ES-I3 (cell line): ENCODE data around the gene RHBDL2.

Source experiments
- H3K36me3 ChIP-seq: 2 replicates; pipeline ENCODE4 v1.6.1; 2013; ENCODE audit warnings: mild to moderate bottlenecking, low read length, control low read depth, moderate library complexity; ENCODE audit not compliant: insufficient read depth
- H3K4me1 ChIP-seq: 2 replicates; pipeline ENCODE4 v1.6.1; 2013; ENCODE audit warnings: mild to moderate bottlenecking, control low read depth, low read length; ENCODE audit not compliant: insufficient read depth
- H3K9ac ChIP-seq: 2 replicates; pipeline ENCODE4 v1.6.1; 2013; ENCODE audit warnings: low read depth, mild to moderate bottlenecking, low read length, moderate library complexity
- H3K9me3 ChIP-seq: 2 replicates; pipeline ENCODE4 v1.6.1; 2013; ENCODE audit warnings: mild to moderate bottlenecking, low read length, moderate library complexity; ENCODE audit not compliant: control insufficient read depth, insufficient read depth

RHBDL2 gene

DNA sequence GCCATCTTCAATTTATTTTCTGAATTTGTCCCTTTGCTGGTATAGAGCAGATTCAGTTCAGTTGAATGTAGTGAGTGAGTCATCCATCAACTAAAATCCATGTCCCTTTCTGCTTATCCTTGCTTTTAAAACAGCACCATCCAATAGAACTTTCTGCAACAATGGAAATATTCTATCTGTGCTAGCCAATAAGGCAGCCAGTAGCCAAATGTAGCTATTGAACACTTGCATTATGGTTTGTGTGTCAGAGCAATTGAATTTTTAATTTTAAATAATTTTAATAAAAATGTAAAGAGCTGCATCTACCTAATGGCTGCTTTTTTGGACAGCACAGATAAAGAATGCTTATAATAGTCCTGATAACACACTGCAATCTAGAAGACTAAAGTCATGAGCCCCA, 60.1 kb downstream of the RHBDL2 start, which contains the start of gene GJA9:
Gene GJA9, minus strand, starts transcription at position 101 of the 400 bp plus-strand sequence. CDS start 5,489 bp downstream, outside the sequence.
- no peaks in the 10 kb centered on the region for H3K9me3 ChIP-seq
- H3K9ac ChIP-seq: no peak within 1 kb of the TSS
- H3K36me3 ChIP-seq: no peaks in the 10 kb centered on the region; the same call in 1 of the 2 replicates
- no peaks in the 10 kb centered on the region for H3K4me1 ChIP-seq

DNA sequence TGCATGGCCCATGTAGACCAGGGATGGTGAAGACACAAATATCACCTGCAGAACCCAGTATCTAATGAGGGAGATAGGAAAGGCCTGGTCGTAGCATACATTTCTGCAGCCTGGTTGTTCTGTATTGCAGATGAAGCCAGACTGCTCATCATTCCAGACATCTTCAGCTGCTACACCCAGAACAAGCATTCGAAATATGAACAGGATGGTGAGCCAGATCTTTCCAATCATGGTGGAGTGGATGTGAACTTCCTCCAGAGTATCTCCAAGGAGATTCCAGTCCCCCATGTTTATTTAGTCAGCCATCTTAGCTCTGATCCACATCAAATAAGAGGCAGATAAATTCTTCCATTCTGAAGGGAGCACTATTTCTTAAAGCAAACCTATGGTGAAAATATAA, 65.8 kb downstream of the RHBDL2 start:
- no peak overlapping the region for H3K9ac ChIP-seq
- H3K9me3 ChIP-seq: no peaks in the 10 kb centered on the region
- H3K4me1 ChIP-seq: no peaks in the 10 kb centered on the region
- H3K36me3 ChIP-seq: no peaks in the 10 kb centered on the region

DNA sequence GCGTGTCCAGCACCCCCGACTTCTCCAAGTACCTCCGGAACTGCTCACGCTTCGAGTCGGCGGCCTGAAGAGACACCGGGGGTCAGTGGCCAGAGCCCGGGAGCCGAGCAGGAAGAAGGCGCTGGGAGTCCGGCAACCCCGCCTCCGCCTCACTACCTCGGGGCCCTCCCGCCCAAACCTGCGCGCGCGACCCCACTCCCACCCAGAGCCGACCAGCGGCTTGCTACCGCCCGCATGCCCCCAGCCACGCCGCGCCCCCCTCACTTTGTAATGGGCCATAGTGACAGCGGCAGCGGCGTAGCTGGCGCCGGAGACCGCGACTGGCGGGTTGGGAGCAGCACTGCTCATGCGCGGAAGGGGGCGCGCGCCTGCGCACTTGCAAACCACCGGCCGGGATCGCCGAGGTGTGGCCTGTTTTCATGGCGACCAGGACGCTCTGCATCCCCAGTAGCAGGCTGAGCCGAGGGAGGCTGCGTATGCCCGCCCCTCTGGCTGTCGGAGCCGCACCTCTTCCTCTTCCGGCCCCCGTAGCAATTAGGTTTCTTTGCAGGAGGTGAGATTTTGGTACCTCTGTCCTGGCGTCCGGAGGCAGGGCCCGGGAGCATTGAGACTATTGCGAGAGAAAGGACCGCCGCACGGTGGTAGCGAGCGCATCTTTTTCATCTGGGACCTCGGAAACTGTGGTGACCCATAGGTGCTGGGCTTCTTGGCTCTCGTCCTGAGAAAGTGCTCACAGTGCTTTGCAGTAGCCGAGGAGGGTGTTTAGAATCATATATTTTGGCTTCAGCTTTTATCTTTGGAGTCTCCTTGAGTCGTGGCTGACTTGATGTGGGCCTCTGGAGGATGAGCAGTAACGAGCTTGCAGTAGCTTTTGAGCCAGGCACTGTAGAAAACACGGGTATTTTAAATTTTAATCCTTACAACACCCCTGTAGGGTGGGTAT, 68.3 kb downstream of the RHBDL2 start, which contains the start of gene MYCBP:
Gene MYCBP, minus strand, starts transcription at position 322 of the 943 bp plus-strand sequence. Its CDS starts 43 bp downstream, at position 279.
- Histone ChIP-seq H3K4me1 (no peaks in the 10 kb centered on the region), H3K9me3 (no peaks in the 10 kb centered on the region), H3K9ac (peak within 1 kb of the TSS; percentile 88), H3K36me3 (no peaks in the 10 kb centered on the region)

DNA sequence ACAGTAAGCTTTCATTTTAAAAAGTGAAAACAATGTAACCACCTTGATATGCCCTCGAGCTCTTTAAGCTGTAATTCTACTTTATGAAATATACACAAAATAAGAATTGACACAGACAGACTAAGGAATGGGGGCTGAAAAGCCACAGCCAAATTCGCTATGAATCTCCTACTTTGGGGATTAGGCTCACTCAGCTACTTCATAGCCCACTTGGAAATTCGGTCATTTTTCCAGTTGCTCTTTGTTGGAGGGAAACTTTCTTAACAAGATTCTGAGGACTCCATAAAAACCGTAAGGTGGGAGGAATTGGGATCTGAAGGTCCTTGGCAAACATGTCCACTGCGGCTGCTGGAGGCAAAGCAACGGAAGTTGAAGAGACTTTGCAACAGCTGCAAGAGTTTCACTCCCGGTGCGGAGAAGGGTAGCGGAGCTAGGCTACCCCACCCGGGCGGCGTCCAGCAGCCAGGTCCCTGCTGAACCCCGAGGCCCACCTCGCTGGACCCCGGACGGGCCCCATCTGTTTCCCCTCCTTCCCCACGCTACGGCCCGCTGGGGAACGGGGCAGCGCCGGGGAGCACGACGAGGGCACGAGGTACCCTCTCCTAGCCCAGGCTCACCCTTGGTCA, 69.1 kb downstream of the RHBDL2 start:
- Histone ChIP-seq H3K9ac (peak overlapping the region; percentile 88), H3K9me3 (no peaks in the 10 kb centered on the region), H3K36me3 (no peaks in the 10 kb centered on the region), H3K4me1 (no peaks in the 10 kb centered on the region)

DNA sequence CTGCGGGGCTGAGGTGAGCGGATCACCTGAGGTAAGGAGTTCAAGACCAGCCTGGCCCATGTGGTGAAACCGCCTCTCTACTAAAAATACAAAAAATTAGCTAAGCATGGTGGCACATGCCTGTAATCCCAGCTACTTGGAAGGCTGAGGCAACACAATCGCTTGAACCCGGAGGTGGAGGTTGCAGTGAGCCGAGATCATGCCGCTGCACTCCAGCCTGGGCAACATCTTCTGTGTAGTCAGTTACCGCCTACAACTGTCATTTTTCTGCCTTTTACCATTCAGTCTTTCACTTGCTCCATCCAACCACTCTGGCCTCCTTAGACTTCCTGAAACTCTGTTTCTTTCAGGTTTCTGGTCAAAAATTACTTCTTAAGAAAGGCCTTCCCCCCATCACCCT, 70.6 kb downstream of the RHBDL2 start:
- H3K4me1 ChIP-seq: no peaks in the 10 kb centered on the region

DNA sequence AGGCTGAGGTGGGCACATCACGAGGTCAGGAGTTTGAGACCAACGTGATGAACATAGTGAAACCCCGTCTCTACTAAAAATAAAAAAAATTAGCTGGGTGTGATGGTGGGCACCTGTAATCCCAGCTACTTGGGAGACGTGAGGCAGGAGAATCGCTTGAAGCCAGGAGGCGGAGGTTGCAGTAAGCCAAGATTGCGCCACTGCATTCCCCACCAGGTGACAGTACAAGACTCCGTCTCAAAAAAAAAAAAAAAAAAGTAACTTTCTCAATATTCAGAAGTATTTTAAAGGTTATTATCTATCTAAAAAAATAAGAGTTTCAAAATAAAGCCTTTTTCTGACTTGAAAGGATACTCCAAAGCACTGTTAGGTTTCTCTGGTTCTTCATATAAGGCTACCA, 74.4 kb downstream of the RHBDL2 start:
- Histone ChIP-seq H3K36me3 (peaks cover 6% of the 10 kb centered on the region; the same call in 1 of the 2 replicates), H3K9ac (no peak overlapping the region), H3K4me1 (no peaks in the 10 kb centered on the region)

More for the DNA sequence above, 70.6 kb downstream of the RHBDL2 start:
- Histone ChIP-seq H3K36me3 (no peaks in the 10 kb centered on the region), H3K9me3 (no peaks in the 10 kb centered on the region), H3K9ac (no peak overlapping the region)

DNA sequence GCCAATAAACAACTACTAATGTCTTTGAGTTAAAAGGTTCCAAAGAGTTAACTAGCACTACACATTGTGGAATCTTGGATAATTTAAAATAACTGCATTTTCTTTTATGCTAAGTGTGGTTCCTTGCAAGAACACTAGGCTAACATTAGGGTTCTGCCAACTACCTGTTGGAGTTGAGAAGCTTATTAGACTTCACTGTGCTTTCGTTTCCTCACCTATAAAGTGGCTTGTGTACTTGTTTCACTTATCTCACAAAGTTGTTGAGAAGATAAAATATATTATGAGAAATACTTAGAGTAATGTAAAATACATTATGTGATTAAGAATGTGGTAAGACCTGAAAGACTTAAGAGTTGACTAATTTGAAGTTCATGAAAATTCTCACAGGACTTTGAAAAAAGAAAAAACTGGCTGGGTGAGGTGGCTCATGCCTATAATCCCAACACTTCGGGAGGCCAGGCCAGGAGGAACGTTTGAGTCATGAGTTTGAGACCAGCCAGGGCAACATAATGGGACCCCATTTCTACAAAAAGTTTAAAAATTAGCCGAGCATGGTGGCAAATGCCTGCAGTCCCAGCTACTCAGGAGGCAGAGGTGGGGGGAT, 76.4 kb downstream of the RHBDL2 start:
- no peak overlapping the region for H3K9ac ChIP-seq
- H3K36me3 ChIP-seq: peaks cover 6% of the 10 kb centered on the region; the same call in 1 of the 2 replicates
- H3K9me3 ChIP-seq: no peaks in the 10 kb centered on the region

More for the DNA sequence above, 74.4 kb downstream of the RHBDL2 start:
- H3K9me3 ChIP-seq: no peaks in the 10 kb centered on the region

DNA sequence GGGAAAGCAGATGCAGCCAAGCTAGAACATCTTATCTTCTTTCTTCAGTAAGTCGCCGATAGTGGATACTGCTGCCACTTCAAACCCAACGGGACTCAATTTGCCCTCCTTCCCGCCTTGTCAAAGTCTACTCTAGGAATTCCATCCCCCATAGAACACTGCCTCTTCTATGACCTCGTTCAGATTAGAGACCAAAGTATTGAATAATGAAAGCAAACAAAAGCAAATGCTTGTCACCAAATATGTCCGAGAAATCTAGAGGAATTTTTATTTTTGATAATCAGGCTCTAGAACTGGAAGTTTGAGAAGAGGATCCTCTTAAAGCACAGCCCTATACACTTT, 81.2 kb downstream of the RHBDL2 start:
- H3K4me1 ChIP-seq: no peaks in the 10 kb centered on the region

More for the DNA sequence above, 76.4 kb downstream of the RHBDL2 start:
- H3K4me1 ChIP-seq: no peaks in the 10 kb centered on the region

DNA sequence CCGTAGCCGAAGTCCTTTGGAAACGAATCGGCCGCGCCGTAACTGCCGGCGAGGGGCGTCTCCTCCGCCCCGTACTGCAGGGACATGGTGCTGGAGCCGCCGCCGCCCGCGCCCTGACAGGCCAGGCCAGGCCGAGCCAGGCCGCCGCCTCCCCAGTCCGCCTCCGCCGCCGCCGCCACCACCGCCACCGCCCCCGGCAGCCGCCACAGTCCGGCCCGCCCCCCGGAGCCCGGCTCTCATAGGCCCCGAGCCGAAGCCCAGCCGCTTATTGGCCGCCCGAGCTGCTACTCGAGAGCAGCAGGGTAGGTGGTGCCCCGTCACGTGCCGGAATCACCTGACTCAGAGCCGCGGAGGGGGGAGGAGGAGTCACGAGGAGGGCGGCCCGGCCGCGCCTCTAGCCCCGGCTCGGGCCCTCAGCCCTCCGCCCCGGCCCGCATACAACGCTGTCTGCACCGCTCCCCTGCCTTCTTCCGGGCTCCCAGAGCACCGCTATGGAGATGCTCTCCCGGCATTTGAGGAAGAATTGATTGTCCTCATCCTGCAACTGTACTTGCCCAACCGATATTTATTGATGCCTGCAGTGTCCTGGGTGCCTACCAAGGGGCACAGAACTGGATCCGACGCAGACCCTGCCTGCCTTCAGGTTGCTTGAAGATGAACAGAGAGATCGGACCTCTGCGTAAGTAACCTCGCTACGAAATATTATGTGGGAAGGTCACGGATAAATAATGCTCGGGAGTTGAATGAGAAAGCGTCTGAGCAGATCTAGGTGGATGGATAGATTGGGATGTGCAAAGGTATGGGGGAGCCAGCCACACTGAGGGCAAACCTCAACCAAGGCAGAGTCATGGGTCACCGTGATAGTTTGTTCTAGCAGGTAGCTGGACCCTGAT, 81.8 kb downstream of the RHBDL2 start, which contains the start of gene RRAGC:
Gene RRAGC, minus strand, starts transcription at position 212 of the 893 bp plus-strand sequence. Its CDS starts 126 bp downstream, at position 86.
- Histone ChIP-seq H3K4me1 (no peaks in the 10 kb centered on the region), H3K9ac (peak within 1 kb of the TSS; percentile 91), H3K9me3 (no peaks in the 10 kb centered on the region), H3K36me3 (peaks cover 10% of the 10 kb centered on the region; the same call in 1 of the 2 replicates)

More for the DNA sequence above, 81.2 kb downstream of the RHBDL2 start:
- Histone ChIP-seq H3K9me3 (no peaks in the 10 kb centered on the region), H3K36me3 (peaks cover 8% of the 10 kb centered on the region; the same call in 1 of the 2 replicates), H3K9ac (peak overlapping the region; percentile 91)

DNA sequence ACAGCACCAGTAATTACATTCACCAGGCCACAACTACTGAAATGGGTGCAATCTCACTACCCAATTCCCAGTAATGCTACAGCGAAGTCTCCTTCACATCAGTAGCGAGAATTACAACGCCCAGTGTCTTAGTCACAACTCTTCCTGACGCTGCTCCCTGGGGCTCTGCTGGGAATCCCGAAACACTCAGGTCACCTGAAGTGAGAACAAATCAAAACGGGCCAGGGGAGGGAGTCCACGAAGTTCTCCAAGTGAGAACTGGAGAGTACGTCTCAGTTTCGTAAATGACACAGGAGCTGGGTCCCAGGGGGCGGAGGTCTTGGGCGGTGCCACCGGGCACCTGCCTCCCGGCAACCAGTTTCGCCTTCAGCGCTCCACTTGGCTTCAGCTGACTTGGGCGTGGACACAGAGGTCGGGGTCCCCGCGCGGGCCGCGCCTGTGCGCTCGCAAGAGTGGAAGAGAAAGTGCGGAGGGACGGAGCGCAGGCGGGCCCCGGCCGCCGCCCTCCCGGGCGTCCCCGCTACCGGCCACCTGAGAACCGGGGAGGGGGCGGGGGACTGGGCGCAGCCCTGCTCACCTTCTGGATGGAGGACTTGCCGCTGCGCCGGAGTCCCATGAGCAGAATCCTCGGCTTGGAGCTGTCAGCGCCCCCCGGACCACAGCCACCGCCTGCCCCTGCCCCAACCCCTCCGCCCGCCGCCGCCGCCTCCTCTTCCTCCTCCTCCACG, 82.6 kb downstream of the RHBDL2 start:
- Histone ChIP-seq H3K9me3 (no peaks in the 10 kb centered on the region), H3K36me3 (peaks cover 15% of the 10 kb centered on the region; the same call in 1 of the 2 replicates), H3K9ac (peak overlapping the region; percentile 79), H3K4me1 (no peaks in the 10 kb centered on the region)

DNA sequence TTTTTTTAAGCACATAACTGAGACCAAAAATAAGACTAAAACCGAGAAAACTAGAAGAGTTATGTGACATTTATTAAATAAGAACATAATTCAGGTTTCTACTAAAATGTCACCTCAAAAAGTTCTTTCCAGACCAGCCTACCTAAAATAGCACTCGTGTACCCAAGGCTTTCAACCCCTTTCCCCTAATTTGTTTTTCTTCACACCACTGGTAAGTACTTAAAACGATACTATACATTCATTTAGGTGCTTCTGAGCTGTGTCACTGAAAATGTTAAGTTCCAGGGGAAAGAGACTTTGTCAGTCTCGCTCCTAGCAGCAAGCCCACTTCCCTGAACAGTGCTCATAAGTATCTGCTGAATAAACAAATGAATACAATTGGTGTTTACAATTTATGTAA, 88.8 kb downstream of the RHBDL2 start:
- Histone ChIP-seq H3K9ac (no peak overlapping the region), H3K36me3 (peaks cover 15% of the 10 kb centered on the region), H3K4me1 (no peaks in the 10 kb centered on the region), H3K9me3 (no peaks in the 10 kb centered on the region)

DNA sequence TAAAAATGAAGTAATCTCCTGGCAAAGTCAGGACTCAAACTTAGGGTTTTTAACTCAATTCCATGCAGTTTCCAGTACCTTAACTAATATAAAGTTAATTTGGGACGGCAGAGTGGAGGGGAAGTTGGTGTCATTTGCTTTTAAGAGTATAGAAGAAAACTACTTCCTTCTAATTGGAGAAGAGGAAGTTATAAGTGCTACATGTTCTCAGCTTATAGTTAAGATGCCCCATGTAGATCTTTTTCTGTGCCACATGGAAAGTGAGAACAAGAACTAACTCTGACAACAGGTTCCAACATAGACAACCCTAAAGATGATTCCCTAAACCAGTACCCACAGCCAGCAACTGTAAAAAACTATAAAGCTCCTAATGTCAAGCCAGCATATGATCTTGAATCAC, 93.6 kb downstream of the RHBDL2 start:
- no peaks in the 10 kb centered on the region for H3K4me1 ChIP-seq
- H3K36me3 ChIP-seq: no peaks in the 10 kb centered on the region; the same call in 1 of the 2 replicates
- H3K9me3 ChIP-seq: no peaks in the 10 kb centered on the region
- H3K9ac ChIP-seq: no peak overlapping the region

DNA sequence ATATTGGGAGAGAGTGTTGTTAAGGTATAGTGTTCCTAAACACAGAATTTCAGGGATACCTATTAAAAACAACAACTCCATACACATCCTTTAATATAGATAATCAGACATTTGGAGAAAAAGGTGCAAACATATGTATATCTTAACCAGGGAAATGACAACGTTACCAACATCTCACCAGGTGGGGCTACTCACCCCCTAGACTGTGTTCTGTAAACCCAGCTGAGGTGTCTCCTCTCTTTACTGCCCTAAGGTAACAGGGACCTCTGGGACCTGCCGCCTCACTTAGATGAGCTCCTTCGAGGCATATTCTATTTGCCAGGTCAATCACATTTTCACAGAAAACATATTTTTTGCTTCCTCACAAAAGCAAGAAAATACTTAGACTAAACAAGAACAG, 95.4 kb downstream of the RHBDL2 start:
- no peaks in the 10 kb centered on the region; the same call in 1 of the 2 replicates for H3K36me3 ChIP-seq
- no peaks in the 10 kb centered on the region for H3K9me3 ChIP-seq
- H3K4me1 ChIP-seq: no peaks in the 10 kb centered on the region

More for the DNA sequence above, 95.4 kb downstream of the RHBDL2 start:
- no peak overlapping the region for H3K9ac ChIP-seq
